Panc1 (cell line): Measurements from ENCODE around the gene ALLC. TPM values are rescaled to one million over a fixed set of nuclear protein-coding genes. Genes with fewer than 3 reads are reported as not detected.

ENCODE experiments used
- ATAC-seq: fragments of 200-7000 bp; cut with Tn5 transposase; 2 replicates; pipeline ENCODE4 v1.9.1; 2020; ENCODE audit warnings: mild to moderate bottlenecking, moderate library complexity
- BruUV-seq: library from RNA; stranded (reverse); fragments of 400-500 nt; replicated peaks from 2 replicates; lab custom pipeline; 2021; lab: Mats Ljungman, UMichigan
- CTCF ChIA-PET: fragments of 300-600 bp; sonication (Branson Sonifier 250); formaldehyde crosslinking; loops from one replicate; lab custom pipeline; 2022; ENCODE audit warnings: antibody characterized with exemption; lab: Charles Lee
- POLR2A ChIA-PET: fragments of 300-600 bp; sonication (Branson Sonifier 250); formaldehyde crosslinking; loops from one replicate; lab custom pipeline; 2022; ENCODE audit warnings: antibody characterized with exemption; lab: Charles Lee
- DNase-seq: peaks from one replicate; pipeline ENCODE4 v3.0.0-alpha.2; 2010; ENCODE audit warnings: low read depth, low spot score
- H3K27ac ChIP-seq: 2 replicates; pipeline ENCODE4 v1.5.1; 2011; ENCODE audit warnings: mild to moderate bottlenecking, low read length, inconsistent platforms
- H3K27me3 ChIP-seq: fragments of 200-500 bp; sonication (Bioruptor generic); 2 replicates; pipeline ENCODE4 v1.6.0; 2014; ENCODE audit warnings: low read length, inconsistent platforms; ENCODE audit not compliant: control insufficient read depth, insufficient read depth
- H3K36me3 ChIP-seq: fragments of 200-500 bp; sonication (Bioruptor generic); 2 replicates; pipeline ENCODE4 v1.5.1; 2014; ENCODE audit warnings: inconsistent platforms, mild to moderate bottlenecking, low read length, moderate library complexity; ENCODE audit not compliant: control insufficient read depth, insufficient read depth
- H3K4me1 ChIP-seq: 2 replicates; pipeline ENCODE4 v1.5.1; 2011; ENCODE audit warnings: inconsistent platforms, mild to moderate bottlenecking, low read length, moderate library complexity; ENCODE audit not compliant: control insufficient read depth, insufficient read depth
- H3K4me3 ChIP-seq, 2 experiments: 2 replicates each; pipeline ENCODE4 v1.5.1; 2011 to 2012; ENCODE audit warnings: low read depth in 2 of 2, low read length in 2 of 2, mild to moderate bottlenecking in 2 of 2, inconsistent platforms in 1 of 2, moderate library complexity in 1 of 2
- H3K9me3 ChIP-seq: fragments of 200-500 bp; sonication (Bioruptor generic); 2 replicates; pipeline ENCODE4 v1.5.1; 2014; ENCODE audit warnings: low read depth, mild to moderate bottlenecking, inconsistent platforms, low read length, moderate library complexity; ENCODE audit not compliant: control insufficient read depth, insufficient read depth
- CTCF ChIP-seq: fragments of 450-650 bp; IDR thresholded peaks from 2 replicates; pipeline ENCODE4 v1.5.1; 2017; ENCODE audit warnings: mild to moderate bottlenecking
- POLR2AphosphoS5 ChIP-seq: IDR thresholded peaks from 2 replicates; pipeline ENCODE4 v1.6.1; 2012; ENCODE audit warnings: mild to moderate bottlenecking, low read depth, low read length, moderate library complexity
- REST ChIP-seq, 2 experiments: IDR thresholded peaks; 2 replicates each; pipeline ENCODE4 v1.6.1; 2011 to 2012; ENCODE audit warnings: low read depth in 2 of 2, control low read depth in 1 of 2, low read length in 1 of 2, mild to moderate bottlenecking in 1 of 2, moderate library complexity in 1 of 2; ENCODE audit not compliant: insufficient read depth in 1 of 2
- SIN3A ChIP-seq: IDR thresholded peaks from 2 replicates; pipeline ENCODE4 v1.6.1; 2012; ENCODE audit warnings: low read depth, mild to moderate bottlenecking, low read length, moderate library complexity, borderline replicate concordance; ENCODE audit not compliant: insufficient read depth
- TCF7L2 ChIP-seq: IDR thresholded peaks from 2 replicates; pipeline ENCODE4 v1.6.1; 2011; ENCODE audit warnings: mild to moderate bottlenecking, low read depth, low read length, inconsistent platforms
- in situ Hi-C: cut with HindIII; loops from 2 replicates; pipeline ENCODE4 v1.10.0; 2016; ENCODE audit warnings: low sequenced_read_pairs, low pct_unique_long_range_greater_than_20kb
- intact Hi-C: fragments of 100-400 bp; cut with micrococcal nuclease; formaldehyde crosslinking; loops from one replicate; pipeline ENCODE4 v1.10.0; 2022; ENCODE audit not compliant: unreplicated experiment
- total RNA-seq: library from RNA; stranded (reverse); gene quantifications from one replicate; pipeline ENCODE4 v1.2.1, GENCODE V29; 2021; ENCODE audit not compliant: unreplicated experiment

ALLC gene
- total RNA-seq, 1 experiment from 2014 or later: not detected

GRCh38 chr2:3747032-3747654 lies 89.1 kb downstream of the ALLC start:
- no peaks in the 10 kb centered on the region for H3K9me3 ChIP-seq
- POLR2A ChIA-PET: no interaction called here
- no peak for DNase-seq
- H3K4me1 ChIP-seq: no peaks in the 10 kb centered on the region
- no peak for ATAC-seq
- BruUV-seq: no TSS peak
- CTCF ChIA-PET: no interaction called here
- in situ Hi-C loops: no loop called here
- H3K27ac ChIP-seq: no peak overlapping the region
- no peak for TF ChIP-seq TCF7L2
- TF ChIP-seq CTCF: no peak
- no peak for TF ChIP-seq POLR2AphosphoS5
- TF ChIP-seq REST (IDR thresholded peaks at IDR 0.05; ENCODE audit: insufficient read depth in 1 of 2, low read depth in 2 of 2, low read length in 1 of 2): no peak
- no peak for TF ChIP-seq SIN3A
- 0 out of 2 replicates have a peak, but pooled peaks cover 2% of the 10 kb centered on the region for H3K27me3 ChIP-seq
- intact Hi-C loops: no loop called here
- no peaks in the 10 kb centered on the region for H3K36me3 ChIP-seq
- no peak overlapping the region for H3K4me3 ChIP-seq

GRCh38 chr2:3747826-3748225 lies 89.8 kb downstream of the ALLC start:
- ATAC-seq: no peak
- TF ChIP-seq REST (IDR thresholded peaks at IDR 0.05; ENCODE audit: insufficient read depth in 1 of 2, low read depth in 2 of 2, low read length in 1 of 2) (no peak), SIN3A (no peak), POLR2AphosphoS5 (no peak), TCF7L2 (no peak), CTCF (no peak)
- BruUV-seq: no TSS peak
- CTCF ChIA-PET: no interaction called here
- H3K4me1 ChIP-seq: no peaks in the 10 kb centered on the region
- no peaks in the 10 kb centered on the region for H3K36me3 ChIP-seq
- POLR2A ChIA-PET: no interaction called here
- no peak overlapping the region for H3K27ac ChIP-seq
- peaks cover 6% of the 10 kb centered on the region for H3K27me3 ChIP-seq
- intact Hi-C loops: no loop called here
- no peak for DNase-seq
- no peak overlapping the region for H3K4me3 ChIP-seq
- no peaks in the 10 kb centered on the region for H3K9me3 ChIP-seq
- in situ Hi-C loops: no loop called here
